PC-9 (cell line): Measurements from ENCODE around the gene GSTA1.
"Not testable (repeated sequence)": the region's sequence is repeated elsewhere in the genome, so short reads cannot be mapped to it uniquely, and the experiment has no call there.

ENCODE experiments used
- CTCF ChIP-seq: fragments of 200-600 bp; sonication (generic); conservative IDR thresholded peaks from 2 replicates; pipeline ENCODE4 v1.6.1; 2017; ENCODE audit warnings: mixed run types, antibody characterized with exemption, mild to moderate bottlenecking, moderate library complexity
- EZH2 ChIP-seq: fragments of 200-600 bp; sonication (generic); IDR thresholded peaks from 2 replicates; pipeline ENCODE4 v1.8.0; 2017; ENCODE audit warnings: antibody characterized with exemption, low read depth

- not testable (repeated sequence) for TF ChIP-seq CTCF, EZH2
Observed at GRCh38 chr6:52769399-52769798, 34.2 kb downstream of the GSTA1 start.
